HEK293 (cell line): Measurements from ENCODE around the gene RGS6.

Source experiments
- CTCF ChIA-PET: fragments of 350-600 bp; formaldehyde crosslinking; extraction: SDS; loops from one replicate; lab custom pipeline; 2021; ENCODE audit warnings: antibody characterized with exemption; lab: Yijun Ruan, JAX
- POLR2A ChIA-PET: fragments of 300-600 bp; formaldehyde crosslinking; extraction: SDS; loops from one replicate; lab custom pipeline; 2020; ENCODE audit warnings: antibody characterized with exemption, inconsistent platforms; lab: Yijun Ruan, JAX
- H3K27ac ChIP-seq: fragments of 200-500 bp; sonication (Bioruptor generic); 2 replicates; pipeline ENCODE4 v1.5.1; 2014; ENCODE audit warnings: low read depth, low read length, control low read depth, inconsistent platforms; ENCODE audit errors: extremely low read depth
- H3K36me3 ChIP-seq, 2 experiments: fragments of 200-500 bp in 1 of 2; sonication (Bioruptor generic) in 1 of 2; 1 replicate in 1 of 2; 2 replicates in 1 of 2; pipeline ENCODE4 v1.5.1; 2014 to 2017; ENCODE audit warnings: inconsistent platforms in 2 of 2, low read length in 2 of 2; ENCODE audit not compliant: control insufficient read depth in 2 of 2, insufficient read depth in 1 of 2
- H3K4me1 ChIP-seq: fragments of 200-500 bp; sonication (Bioruptor generic); 2 replicates; pipeline ENCODE4 v1.5.1; 2014; ENCODE audit warnings: mild to moderate bottlenecking, low read length, inconsistent platforms; ENCODE audit not compliant: control insufficient read depth, insufficient read depth
- H3K4me3 ChIP-seq: 2 replicates; pipeline ENCODE4 v1.5.1; 2011; ENCODE audit warnings: low read depth, mild to moderate bottlenecking, control low read depth, low read length, moderate library complexity
- H3K9me3 ChIP-seq: fragments of 200-500 bp; sonication (Bioruptor generic); 2 replicates; pipeline ENCODE4 v1.5.1; 2014; ENCODE audit warnings: low read depth, low read length, inconsistent platforms; ENCODE audit not compliant: control insufficient read depth, insufficient read depth
- EGR2 ChIP-seq: fragments of 450-650 bp; formaldehyde crosslinking; IDR thresholded peaks from 2 replicates; pipeline ENCODE4 v1.5.1; 2016; ENCODE audit warnings: low read depth, missing biosample characterization, missing genetic modification characterization
- GLI2 ChIP-seq: fragments of 450-650 bp; formaldehyde crosslinking; IDR thresholded peaks from 2 replicates; pipeline ENCODE4; 2017; ENCODE audit warnings: missing biosample characterization, missing genetic modification characterization, low read depth, borderline replicate concordance
- HOXD13 ChIP-seq: sonication (generic); formaldehyde crosslinking; IDR thresholded peaks from 2 replicates; pipeline ENCODE4 v1.8.0; 2022; ENCODE audit warnings: missing genetic modification reagents, borderline replicate concordance
- KLF10 ChIP-seq: fragments of 450-650 bp; IDR thresholded peaks from 2 replicates; pipeline ENCODE4 v1.5.1; 2018; ENCODE audit warnings: missing biosample characterization, mild to moderate bottlenecking, missing genetic modification characterization
- OVOL3 ChIP-seq: fragments of 450-650 bp; formaldehyde crosslinking; IDR thresholded peaks from 2 replicates; pipeline ENCODE4 v1.5.1; 2016; ENCODE audit warnings: missing biosample characterization, missing genetic modification characterization
- SCRT1 ChIP-seq: fragments of 450-650 bp; formaldehyde crosslinking; IDR thresholded peaks from 2 replicates; pipeline ENCODE4 v1.5.1; 2016; ENCODE audit warnings: missing biosample characterization, missing genetic modification characterization, borderline replicate concordance
- YY2 ChIP-seq: fragments of 450-650 bp; formaldehyde crosslinking; IDR thresholded peaks from 2 replicates; pipeline ENCODE4 v1.5.1; 2016; ENCODE audit warnings: missing biosample characterization, missing genetic modification characterization
- ZFHX2 ChIP-seq: fragments of 450-650 bp; formaldehyde crosslinking; conservative IDR thresholded peaks from 2 replicates; pipeline ENCODE4 v1.5.1; 2016; ENCODE audit warnings: missing biosample characterization, missing genetic modification characterization
- ZNF132 ChIP-seq: fragments of 450-650 bp; formaldehyde crosslinking; IDR thresholded peaks from 2 replicates; pipeline ENCODE4 v1.5.1; 2017; ENCODE audit warnings: missing biosample characterization, missing genetic modification characterization, borderline replicate concordance
- ZNF133 ChIP-seq: fragments of 450-650 bp; formaldehyde crosslinking; IDR thresholded peaks from 2 replicates; pipeline ENCODE4 v1.5.1; 2016; ENCODE audit warnings: missing biosample characterization, missing genetic modification characterization
- ZNF138 ChIP-seq: fragments of 450-650 bp; formaldehyde crosslinking; IDR thresholded peaks from 2 replicates; pipeline ENCODE4 v1.5.1; 2016; ENCODE audit warnings: missing biosample characterization, missing genetic modification characterization, borderline replicate concordance
- ZNF146 ChIP-seq: fragments of 450-650 bp; formaldehyde crosslinking; IDR thresholded peaks from 2 replicates; pipeline ENCODE4 v1.5.1; 2016; ENCODE audit warnings: missing biosample characterization, missing genetic modification characterization
- ZNF169 ChIP-seq: fragments of 450-650 bp; formaldehyde crosslinking; IDR thresholded peaks from 2 replicates; pipeline ENCODE4 v1.5.1; 2016; ENCODE audit warnings: missing biosample characterization, missing genetic modification characterization
- ZNF211 ChIP-seq: fragments of 450-650 bp; formaldehyde crosslinking; IDR thresholded peaks from 2 replicates; pipeline ENCODE4 v1.5.1; 2016; ENCODE audit warnings: low read depth, missing biosample characterization, missing genetic modification characterization
- ZNF221 ChIP-seq: fragments of 450-650 bp; formaldehyde crosslinking; IDR thresholded peaks from 2 replicates; pipeline ENCODE4 v1.5.1; 2017; ENCODE audit warnings: missing biosample characterization, missing genetic modification characterization, borderline replicate concordance
- ZNF354C ChIP-seq: fragments of 450-650 bp; formaldehyde crosslinking; IDR thresholded peaks from 2 replicates; pipeline ENCODE4 v1.5.1; 2016; ENCODE audit warnings: missing biosample characterization, missing genetic modification characterization, low read depth, borderline replicate concordance
- ZNF433 ChIP-seq: fragments of 450-650 bp; formaldehyde crosslinking; IDR thresholded peaks from 2 replicates; pipeline ENCODE4 v1.5.1; 2016; ENCODE audit warnings: missing biosample characterization, missing genetic modification characterization, low read depth
- ZNF514 ChIP-seq: fragments of 450-650 bp; formaldehyde crosslinking; IDR thresholded peaks from 2 replicates; pipeline ENCODE4 v1.5.1; 2016; ENCODE audit warnings: missing biosample characterization, missing genetic modification characterization
- ZSCAN16 ChIP-seq: fragments of 450-650 bp; formaldehyde crosslinking; IDR thresholded peaks from 2 replicates; pipeline ENCODE4 v1.5.1; 2016; ENCODE audit warnings: missing biosample characterization, missing genetic modification characterization
- ZSCAN23 ChIP-seq: fragments of 450-650 bp; formaldehyde crosslinking; IDR thresholded peaks from 2 replicates; pipeline ENCODE4 v1.5.1; 2016; ENCODE audit warnings: missing biosample characterization, missing genetic modification characterization
- TF ChIP-seq, protein P1 (sequence below): IDR thresholded peaks from 2 replicates; pipeline ENCODE4 v1.6.1; 2011; ENCODE audit warnings: mild to moderate bottlenecking, low read depth, low read length, borderline replicate concordance
- TF ChIP-seq, protein P2 (sequence below): fragments of 450-650 bp; formaldehyde crosslinking; IDR thresholded peaks from 2 replicates; pipeline ENCODE4 v1.5.1; 2017; ENCODE audit warnings: missing biosample characterization, missing genetic modification characterization
- TF ChIP-seq, protein P3 (sequence below): fragments of 450-650 bp; formaldehyde crosslinking; IDR thresholded peaks from 2 replicates; pipeline ENCODE4 v1.5.1; 2016; ENCODE audit warnings: missing biosample characterization, missing genetic modification characterization
- TF ChIP-seq, protein P4 (sequence below): fragments of 450-650 bp; formaldehyde crosslinking; IDR thresholded peaks from 2 replicates; pipeline ENCODE4 v1.5.1; 2016; ENCODE audit warnings: missing biosample characterization, missing genetic modification characterization

Gene RGS6

DNA sequence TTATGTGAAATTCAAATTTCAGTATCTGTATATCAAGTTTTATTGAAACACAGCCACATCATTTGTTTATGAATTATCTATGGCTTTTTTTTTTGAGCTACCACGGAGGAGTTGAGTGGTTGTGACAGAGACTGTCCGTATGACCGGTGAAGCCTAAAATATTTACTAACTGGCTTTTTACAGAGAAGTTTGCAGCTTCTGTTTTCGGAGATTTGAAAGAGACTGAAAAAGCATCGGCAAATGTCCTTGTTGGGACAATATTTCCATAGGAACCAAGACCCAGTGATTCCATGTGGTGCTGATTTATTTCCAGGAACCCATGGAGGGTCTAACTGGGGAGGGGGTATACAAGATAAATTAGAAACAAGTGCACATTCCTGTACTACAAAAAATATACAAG, 56.2 kb downstream of the RGS6 start:
- H3K27ac ChIP-seq: no peak overlapping the region
- POLR2A ChIA-PET: no interaction called here
- CTCF ChIA-PET: interaction anchor here (0.8 kb wide), 1 partner anchor 216 kb away, joined by 4 read pairs; no protein-coding TSS in a partner anchor
- H3K9me3 ChIP-seq: no peaks in the 10 kb centered on the region
- no peak overlapping the region for H3K4me3 ChIP-seq
- TF ChIP-seq ZNF354C (tag by site-specific recombination): no peak
- H3K4me1 ChIP-seq: peaks cover 6% of the 10 kb centered on the region
- no peaks in the 10 kb centered on the region for H3K36me3 ChIP-seq

DNA sequence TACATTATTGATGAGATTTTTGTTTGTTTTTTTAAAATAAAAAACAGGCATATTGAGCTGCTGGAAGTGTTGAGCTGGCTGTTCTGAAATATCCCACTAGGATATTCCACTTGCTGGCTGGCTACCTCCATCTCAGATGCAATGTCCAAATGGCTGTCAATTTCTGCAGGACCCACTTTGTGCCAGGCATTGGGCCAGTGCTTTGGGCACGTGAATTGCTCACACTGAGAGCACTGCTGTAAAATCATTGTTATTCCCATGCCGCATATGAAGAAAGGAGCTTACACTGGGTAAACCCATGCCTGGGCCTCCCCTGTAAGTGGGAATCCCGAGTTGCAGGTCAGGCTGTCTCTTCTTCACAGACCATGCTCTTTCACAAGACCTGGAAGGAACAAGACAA, 56.7 kb downstream of the RGS6 start:
- no peaks in the 10 kb centered on the region for H3K9me3 ChIP-seq
- TF ChIP-seq ZFHX2: no peak
- TF ChIP-seq SCRT1 (tag by site-specific recombination): no peak
- TF ChIP-seq ZNF433 (tag by site-specific recombination): no peak
- TF ChIP-seq ZNF132 (tag by site-specific recombination): no peak
- TF ChIP-seq OVOL3 (tag by site-specific recombination): no peak
- TF ChIP-seq, protein P1, sequence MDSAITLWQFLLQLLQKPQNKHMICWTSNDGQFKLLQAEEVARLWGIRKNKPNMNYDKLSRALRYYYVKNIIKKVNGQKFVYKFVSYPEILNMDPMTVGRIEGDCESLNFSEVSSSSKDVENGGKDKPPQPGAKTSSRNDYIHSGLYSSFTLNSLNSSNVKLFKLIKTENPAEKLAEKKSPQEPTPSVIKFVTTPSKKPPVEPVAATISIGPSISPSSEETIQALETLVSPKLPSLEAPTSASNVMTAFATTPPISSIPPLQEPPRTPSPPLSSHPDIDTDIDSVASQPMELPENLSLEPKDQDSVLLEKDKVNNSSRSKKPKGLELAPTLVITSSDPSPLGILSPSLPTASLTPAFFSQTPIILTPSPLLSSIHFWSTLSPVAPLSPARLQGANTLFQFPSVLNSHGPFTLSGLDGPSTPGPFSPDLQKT: no peak
- CTCF ChIA-PET: no interaction called here
- H3K36me3 ChIP-seq: no peaks in the 10 kb centered on the region
- no peak overlapping the region for H3K27ac ChIP-seq
- POLR2A ChIA-PET: no interaction called here
- H3K4me1 ChIP-seq: peaks cover 6% of the 10 kb centered on the region
- H3K4me3 ChIP-seq: no peak overlapping the region

DNA sequence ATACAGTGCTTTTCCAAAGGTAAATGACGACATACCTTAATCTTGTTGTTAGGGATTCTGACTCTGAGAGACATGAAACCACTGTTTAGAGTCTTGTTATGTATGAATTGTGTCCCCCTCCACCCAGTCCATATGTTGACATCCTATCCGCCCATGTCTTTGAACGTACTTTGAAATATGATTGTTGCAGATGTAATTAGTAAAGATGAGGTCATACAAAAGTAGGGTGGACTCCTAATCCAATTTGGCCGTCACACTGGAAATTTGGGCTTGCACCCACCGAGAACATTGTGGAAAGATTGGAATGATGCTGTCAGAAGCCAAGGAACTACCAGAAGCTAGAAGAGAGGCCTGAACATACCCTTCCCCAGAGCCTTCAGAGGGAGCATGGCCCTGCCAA, 62.2 kb downstream of the RGS6 start:
- TF ChIP-seq, protein P2, sequence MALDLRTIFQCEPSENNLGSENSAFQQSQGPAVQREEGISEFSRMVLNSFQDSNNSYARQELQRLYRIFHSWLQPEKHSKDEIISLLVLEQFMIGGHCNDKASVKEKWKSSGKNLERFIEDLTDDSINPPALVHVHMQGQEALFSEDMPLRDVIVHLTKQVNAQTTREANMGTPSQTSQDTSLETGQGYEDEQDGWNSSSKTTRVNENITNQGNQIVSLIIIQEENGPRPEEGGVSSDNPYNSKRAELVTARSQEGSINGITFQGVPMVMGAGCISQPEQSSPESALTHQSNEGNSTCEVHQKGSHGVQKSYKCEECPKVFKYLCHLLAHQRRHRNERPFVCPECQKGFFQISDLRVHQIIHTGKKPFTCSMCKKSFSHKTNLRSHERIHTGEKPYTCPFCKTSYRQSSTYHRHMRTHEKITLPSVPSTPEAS (tag by site-specific recombination): no peak
- TF ChIP-seq KLF10 (tag by site-specific recombination) (no peak), YY2 (tag by site-specific recombination) (no peak), ZNF221 (tag by site-specific recombination) (no peak), ZNF138 (no peak), ZNF146 (tag by site-specific recombination) (no peak), ZNF169 (tag by site-specific recombination) (no peak), ZSCAN23 (tag by site-specific recombination) (no peak), GLI2 (no peak), ZNF514 (tag by site-specific recombination) (no peak), ZSCAN16 (tag by site-specific recombination) (no peak), EGR2 (no peak), ZNF211 (no peak), HOXD13 (CRISPR knock-in tag) (no peak), ZNF133 (no peak)
- TF ChIP-seq, protein P3, sequence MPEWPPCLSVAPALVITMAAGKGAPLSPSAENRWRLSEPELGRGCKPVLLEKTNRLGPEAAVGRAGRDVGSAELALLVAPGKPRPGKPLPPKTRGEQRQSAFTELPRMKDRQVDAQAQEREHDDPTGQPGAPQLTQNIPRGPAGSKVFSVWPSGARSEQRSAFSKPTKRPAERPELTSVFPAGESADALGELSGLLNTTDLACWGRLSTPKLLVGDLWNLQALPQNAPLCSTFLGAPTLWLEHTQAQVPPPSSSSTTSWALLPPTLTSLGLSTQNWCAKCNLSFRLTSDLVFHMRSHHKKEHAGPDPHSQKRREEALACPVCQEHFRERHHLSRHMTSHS (tag by site-specific recombination): no peak
- TF ChIP-seq, protein P1: no peak
- TF ChIP-seq, protein P4, sequence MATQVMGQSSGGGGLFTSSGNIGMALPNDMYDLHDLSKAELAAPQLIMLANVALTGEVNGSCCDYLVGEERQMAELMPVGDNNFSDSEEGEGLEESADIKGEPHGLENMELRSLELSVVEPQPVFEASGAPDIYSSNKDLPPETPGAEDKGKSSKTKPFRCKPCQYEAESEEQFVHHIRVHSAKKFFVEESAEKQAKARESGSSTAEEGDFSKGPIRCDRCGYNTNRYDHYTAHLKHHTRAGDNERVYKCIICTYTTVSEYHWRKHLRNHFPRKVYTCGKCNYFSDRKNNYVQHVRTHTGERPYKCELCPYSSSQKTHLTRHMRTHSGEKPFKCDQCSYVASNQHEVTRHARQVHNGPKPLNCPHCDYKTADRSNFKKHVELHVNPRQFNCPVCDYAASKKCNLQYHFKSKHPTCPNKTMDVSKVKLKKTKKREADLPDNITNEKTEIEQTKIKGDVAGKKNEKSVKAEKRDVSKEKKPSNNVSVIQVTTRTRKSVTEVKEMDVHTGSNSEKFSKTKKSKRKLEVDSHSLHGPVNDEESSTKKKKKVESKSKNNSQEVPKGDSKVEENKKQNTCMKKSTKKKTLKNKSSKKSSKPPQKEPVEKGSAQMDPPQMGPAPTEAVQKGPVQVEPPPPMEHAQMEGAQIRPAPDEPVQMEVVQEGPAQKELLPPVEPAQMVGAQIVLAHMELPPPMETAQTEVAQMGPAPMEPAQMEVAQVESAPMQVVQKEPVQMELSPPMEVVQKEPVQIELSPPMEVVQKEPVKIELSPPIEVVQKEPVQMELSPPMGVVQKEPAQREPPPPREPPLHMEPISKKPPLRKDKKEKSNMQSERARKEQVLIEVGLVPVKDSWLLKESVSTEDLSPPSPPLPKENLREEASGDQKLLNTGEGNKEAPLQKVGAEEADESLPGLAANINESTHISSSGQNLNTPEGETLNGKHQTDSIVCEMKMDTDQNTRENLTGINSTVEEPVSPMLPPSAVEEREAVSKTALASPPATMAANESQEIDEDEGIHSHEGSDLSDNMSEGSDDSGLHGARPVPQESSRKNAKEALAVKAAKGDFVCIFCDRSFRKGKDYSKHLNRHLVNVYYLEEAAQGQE (tag by site-specific recombination): no peak
- Histone ChIP-seq H3K27ac (no peak overlapping the region), H3K36me3 (no peaks in the 10 kb centered on the region), H3K4me1 (no peaks in the 10 kb centered on the region), H3K9me3 (no peaks in the 10 kb centered on the region), H3K4me3 (no peak overlapping the region)
- ChIA-PET POLR2A (no interaction called here), CTCF (no interaction called here)
